GM21737 (cell line): Measurements from ENCODE around the gene OR2AE1.
"Not testable (repeated sequence)": the region's sequence is repeated elsewhere in the genome, so short reads cannot be mapped to it uniquely, and the experiment has no call there.

Source experiments
- ATAC-seq: cut with Tn5 transposase; IDR thresholded peaks from one replicate; pipeline ENCODE4 v1.9.1; 2021; ENCODE audit warnings: mild to moderate bottlenecking, moderate library complexity; ENCODE audit not compliant: unreplicated experiment

Gene OR2AE1, protein sequence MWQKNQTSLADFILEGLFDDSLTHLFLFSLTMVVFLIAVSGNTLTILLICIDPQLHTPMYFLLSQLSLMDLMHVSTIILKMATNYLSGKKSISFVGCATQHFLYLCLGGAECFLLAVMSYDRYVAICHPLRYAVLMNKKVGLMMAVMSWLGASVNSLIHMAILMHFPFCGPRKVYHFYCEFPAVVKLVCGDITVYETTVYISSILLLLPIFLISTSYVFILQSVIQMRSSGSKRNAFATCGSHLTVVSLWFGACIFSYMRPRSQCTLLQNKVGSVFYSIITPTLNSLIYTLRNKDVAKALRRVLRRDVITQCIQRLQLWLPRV

DNA sequence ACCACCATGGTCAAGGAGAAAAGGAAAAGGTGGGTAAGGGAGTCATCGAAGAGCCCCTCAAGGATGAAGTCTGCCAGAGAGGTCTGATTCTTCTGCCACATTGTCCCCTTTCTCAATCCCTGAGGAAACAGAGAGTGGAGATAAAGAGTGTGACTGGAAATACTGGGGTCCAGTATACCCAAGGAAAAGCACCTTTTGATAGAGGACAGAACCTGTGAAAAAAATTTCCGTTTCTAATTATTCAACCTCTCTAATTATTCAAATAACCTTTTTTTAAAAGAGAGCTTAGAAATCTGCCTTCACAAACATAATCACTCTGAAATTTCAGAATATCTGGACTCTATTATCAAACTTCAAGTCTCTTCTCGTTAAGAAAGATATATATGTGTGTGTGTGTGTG, at the start of gene OR2AE1:
Gene OR2AE1, minus strand, starts transcription at position 101 of the 400 bp plus-strand sequence. Its CDS starts 0 bp downstream, at position 101.
- no peak for ATAC-seq

GRCh38 chr7:99926321-99926720, 49.5 kb upstream of the OR2AE1 start:
- no peak for ATAC-seq

GRCh38 chr7:99923200-99923599, 46.4 kb upstream of the OR2AE1 start:
- ATAC-seq: no peak

DNA sequence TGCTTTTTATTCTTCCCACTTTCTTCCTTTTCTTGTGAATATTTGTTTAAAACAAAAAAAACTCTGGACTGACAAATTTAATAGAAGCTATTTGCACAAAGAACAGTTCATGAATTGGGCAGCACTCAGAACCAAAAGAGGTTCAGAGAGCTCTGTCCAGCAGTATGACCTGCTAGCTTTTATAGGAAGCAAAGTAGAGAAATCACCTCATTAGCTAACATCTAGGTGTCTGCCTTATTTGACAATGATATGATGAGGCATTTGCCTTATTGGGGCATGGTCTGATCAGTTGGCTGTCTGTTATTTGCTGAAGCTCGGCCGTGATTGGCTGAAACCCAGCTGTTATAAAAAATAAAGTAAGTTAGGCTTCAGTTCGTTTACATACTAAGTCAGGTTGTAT, 43.3 kb upstream of the OR2AE1 start:
- no peak for ATAC-seq

DNA sequence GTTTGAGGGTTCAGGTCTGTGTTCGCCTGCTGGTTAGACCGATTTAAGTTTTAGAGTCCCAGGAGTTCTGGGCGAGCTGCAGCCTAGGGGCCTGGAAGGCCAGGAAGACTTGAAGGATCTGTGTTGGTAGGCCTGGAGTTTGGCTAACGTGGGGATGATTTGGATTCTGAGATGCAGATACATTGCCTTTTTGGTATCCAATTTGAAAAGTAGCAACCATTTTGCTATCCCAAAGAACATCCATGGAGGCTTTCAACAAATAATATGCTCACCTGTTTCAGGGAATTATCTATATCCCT, 42.9 kb upstream of the OR2AE1 start:
- ATAC-seq: no peak

- peak; percentile 97 for ATAC-seq
Measured at GRCh38 chr7:99918959-99919813, 42.4 kb upstream of the OR2AE1 start, which contains the start of gene TRIM4. TSS of gene TRIM4 (minus strand) at chr7:99919530. CDS start at chr7:99919401, 129 bp downstream.

DNA sequence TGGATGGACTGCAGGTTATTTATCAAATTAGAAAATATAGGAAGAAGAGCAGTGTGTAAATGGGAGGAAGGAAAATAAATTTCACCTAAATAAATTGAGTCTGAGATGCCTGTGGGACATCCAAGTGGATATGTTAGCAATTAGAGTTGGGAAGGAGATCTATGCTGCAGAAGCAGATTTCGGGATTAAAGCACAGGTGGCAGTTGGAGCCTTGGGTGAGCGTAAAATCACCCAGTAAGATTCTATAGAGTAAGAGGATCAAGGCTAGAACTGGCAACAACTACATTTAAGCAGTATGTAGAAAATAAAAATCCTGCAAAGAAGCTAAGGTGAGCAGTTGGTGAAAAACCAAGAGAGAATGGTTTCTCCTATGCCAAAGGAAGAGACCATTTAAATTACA, 34.1 kb upstream of the OR2AE1 start:
- ATAC-seq: no peak

GRCh38 chr7:99901581-99901980, 24.7 kb upstream of the OR2AE1 start:
- ATAC-seq: no peak

- ATAC-seq: no peak
Measured at GRCh38 chr7:99899830-99900519, 23.1 kb upstream of the OR2AE1 start.

- ATAC-seq: no peak
Measured at GRCh38 chr7:99898836-99899235, 22.0 kb upstream of the OR2AE1 start.

- ATAC-seq: no peak
Measured at GRCh38 chr7:99898023-99898357, 21.2 kb upstream of the OR2AE1 start.

DNA sequence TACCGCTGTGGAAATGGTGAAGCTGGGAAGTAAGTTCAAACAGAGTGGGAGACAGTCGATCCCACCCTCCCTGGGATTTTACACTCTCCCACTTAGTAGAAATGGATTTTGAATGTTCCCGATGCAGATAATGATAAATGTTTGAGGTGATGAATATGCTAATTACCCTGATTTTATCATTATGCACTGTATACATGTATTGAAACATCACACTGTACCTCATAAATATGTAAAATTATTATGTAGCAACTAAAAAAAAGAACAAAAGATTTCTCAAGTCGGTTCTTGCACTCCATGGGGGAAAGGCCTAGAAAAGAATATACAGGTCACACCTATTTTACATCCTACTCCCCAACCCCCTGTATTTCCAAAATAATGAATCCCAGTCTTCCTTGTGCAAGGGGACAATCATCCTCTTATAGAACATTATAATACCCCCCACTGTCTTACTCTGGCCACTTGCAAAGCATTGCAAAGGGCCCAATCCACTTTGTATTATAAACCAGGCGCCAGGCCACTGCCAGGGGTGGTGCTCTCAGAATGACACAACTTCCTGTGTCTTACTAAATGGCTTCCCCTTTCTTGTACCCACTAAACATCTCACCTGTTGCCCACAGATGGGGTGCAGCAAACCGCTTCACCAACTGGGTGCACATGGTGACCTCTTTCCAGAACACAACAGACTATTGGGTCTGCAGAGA, 20.6 kb upstream of the OR2AE1 start:
- ATAC-seq: no peak

GRCh38 chr7:99894738-99895137, 17.9 kb upstream of the OR2AE1 start:
- no peak for ATAC-seq

GRCh38 chr7:99893280-99893679, 16.4 kb upstream of the OR2AE1 start:
- ATAC-seq: no peak

GRCh38 chr7:99890348-99890747, 13.5 kb upstream of the OR2AE1 start:
- not testable (repeated sequence) for ATAC-seq

GRCh38 chr7:99888366-99888765, 11.5 kb upstream of the OR2AE1 start:
- ATAC-seq: not testable (repeated sequence)

- ATAC-seq: no peak
Measured at GRCh38 chr7:99881370-99881769, 4.5 kb upstream of the OR2AE1 start.

- ATAC-seq: no peak
Measured at GRCh38 chr7:99876491-99876890, 342 bp downstream of the OR2AE1 start.

GRCh38 chr7:99868246-99868645, 8.6 kb downstream of the OR2AE1 start:
- ATAC-seq: no peak

DNA sequence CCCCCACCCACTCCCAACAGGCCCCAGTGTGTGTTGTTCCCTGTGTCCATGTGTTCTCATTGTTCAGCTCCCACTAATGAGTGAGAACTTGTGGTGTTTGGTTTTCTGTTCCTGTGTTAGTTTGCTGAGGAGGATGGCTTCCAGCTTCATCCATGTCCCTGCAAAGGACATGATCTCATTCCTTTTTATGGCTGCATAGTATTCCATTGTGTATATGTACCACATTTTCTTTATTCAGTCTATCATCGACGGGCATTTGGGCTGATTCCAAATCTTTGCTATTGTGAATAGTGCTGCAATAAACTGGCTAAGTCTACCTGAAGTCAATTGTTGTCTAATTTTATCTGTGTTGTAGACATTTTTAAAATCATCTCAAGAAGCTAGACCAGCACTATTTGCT, 9.4 kb downstream of the OR2AE1 start:
- ATAC-seq: not testable (repeated sequence)

DNA sequence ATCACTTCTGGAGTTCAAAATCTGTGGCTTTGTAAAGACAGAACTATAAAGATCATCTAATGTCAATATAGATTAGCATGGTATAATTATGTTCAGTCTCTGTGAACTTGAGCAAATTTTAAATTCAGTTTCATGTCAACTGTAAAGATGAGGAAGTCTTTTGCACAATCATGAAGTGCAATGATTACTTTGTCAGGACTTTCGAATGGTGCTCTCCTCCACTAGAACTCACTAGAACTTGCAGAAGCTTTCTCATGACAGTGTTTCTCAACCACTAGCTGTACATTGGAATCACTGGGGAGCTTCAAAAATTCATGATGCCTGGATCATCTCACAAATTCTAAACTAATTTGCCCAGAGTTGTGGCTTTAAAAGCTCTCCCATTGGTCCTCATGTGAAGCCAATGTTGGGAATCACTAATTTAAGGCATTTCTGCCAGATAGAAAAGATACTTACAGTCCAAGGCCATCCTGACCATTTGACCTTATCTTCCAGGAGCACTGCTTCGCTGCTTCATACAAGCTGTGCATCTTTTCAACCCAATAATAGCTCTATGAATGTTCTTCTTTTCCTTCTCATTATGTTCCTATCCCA, 12.9 kb downstream of the OR2AE1 start:
- ATAC-seq: no peak
